GM12801 (cell line): ENCODE results near the gene NAA40.

Source experiments
- CTCF ChIP-seq: IDR thresholded peaks from one replicate; pipeline ENCODE4 v1.5.1; 2011; ENCODE audit warnings: control low read depth; ENCODE audit not compliant: insufficient read length; ENCODE audit errors: extremely low read depth

The NAA40 gene

GRCh38 chr11:63999349-64000025, 60.7 kb downstream of the NAA40 start:
- no peak for TF ChIP-seq CTCF

- no peak for TF ChIP-seq CTCF
Measured at GRCh38 chr11:64000026-64000739, 61.4 kb downstream of the NAA40 start.

GRCh38 chr11:64000740-64001483, 62.1 kb downstream of the NAA40 start:
- no peak for TF ChIP-seq CTCF

- no peak for TF ChIP-seq CTCF
Measured at GRCh38 chr11:64001484-64002420, 63.0 kb downstream of the NAA40 start.

GRCh38 chr11:64003807-64004589, 65.2 kb downstream of the NAA40 start:
- TF ChIP-seq CTCF = no peak

- TF ChIP-seq CTCF = no peak
Measured at GRCh38 chr11:64004590-64004984, 65.8 kb downstream of the NAA40 start.
